ENCODE results near the gene ORM2.

Gene ORM2

DNA sequence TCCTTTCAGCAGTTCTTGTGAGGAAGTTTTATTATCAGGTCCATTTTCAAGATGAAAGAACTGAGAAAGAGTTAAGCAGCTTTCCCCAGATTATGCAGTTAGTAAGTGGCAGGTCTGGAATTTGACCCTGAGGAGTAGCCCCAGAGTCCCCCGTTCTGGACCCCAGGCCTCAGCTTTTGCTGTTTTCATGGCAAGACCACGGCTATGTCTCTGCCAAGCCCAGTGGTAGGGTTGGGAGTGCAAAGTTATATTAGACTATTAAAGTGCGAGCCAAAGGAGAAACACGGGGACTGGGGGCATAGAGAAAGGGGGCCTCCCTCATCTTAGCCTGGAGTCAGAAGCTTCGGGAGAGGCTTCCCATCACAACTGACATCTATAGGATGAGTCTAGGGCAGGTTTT, 26.1 kb upstream of the ORM2 start:
- no peak overlapping the region for H3K4me3 ChIP-seq (ENCODE audit: low read depth, low read length)
- TF ChIP-seq, protein P1, sequence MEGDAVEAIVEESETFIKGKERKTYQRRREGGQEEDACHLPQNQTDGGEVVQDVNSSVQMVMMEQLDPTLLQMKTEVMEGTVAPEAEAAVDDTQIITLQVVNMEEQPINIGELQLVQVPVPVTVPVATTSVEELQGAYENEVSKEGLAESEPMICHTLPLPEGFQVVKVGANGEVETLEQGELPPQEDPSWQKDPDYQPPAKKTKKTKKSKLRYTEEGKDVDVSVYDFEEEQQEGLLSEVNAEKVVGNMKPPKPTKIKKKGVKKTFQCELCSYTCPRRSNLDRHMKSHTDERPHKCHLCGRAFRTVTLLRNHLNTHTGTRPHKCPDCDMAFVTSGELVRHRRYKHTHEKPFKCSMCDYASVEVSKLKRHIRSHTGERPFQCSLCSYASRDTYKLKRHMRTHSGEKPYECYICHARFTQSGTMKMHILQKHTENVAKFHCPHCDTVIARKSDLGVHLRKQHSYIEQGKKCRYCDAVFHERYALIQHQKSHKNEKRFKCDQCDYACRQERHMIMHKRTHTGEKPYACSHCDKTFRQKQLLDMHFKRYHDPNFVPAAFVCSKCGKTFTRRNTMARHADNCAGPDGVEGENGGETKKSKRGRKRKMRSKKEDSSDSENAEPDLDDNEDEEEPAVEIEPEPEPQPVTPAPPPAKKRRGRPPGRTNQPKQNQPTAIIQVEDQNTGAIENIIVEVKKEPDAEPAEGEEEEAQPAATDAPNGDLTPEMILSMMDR (IDR thresholded peaks at IDR 0.05; ENCODE audit: borderline replicate concordance, insufficient read depth, low read depth, low read length): no peak

DNA sequence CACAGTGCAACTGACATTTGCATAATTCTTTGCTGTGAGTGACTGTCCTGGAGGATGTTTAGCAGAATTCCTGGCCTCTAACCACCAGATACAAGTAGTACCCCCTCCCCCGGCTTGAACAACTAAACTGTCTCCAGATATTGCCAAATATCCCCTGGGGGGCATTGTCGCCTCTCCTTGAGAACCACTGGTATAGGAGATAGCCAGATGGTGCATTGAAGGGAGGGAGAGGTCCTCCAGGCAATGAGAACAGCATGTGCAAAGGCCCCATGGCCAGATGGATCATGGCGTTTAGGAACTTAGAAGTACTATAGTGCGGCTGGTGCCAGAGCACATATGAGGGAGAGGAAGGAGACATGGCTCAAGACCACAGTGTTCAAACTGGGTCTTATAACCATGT, 25.7 kb upstream of the ORM2 start:
- H3K4me3 ChIP-seq (ENCODE audit: low read depth, low read length): no peak overlapping the region
- TF ChIP-seq, protein P1 (IDR thresholded peaks at IDR 0.05; ENCODE audit: borderline replicate concordance, insufficient read depth, low read depth, low read length): no peak

- H3K4me3 ChIP-seq (ENCODE audit: low read depth, low read length): no peak overlapping the region
- TF ChIP-seq, protein P1 (IDR thresholded peaks at IDR 0.05; ENCODE audit: borderline replicate concordance, insufficient read depth, low read depth, low read length): no peak
Measured at GRCh38 chr9:114304416-114305188, 25.1 kb upstream of the ORM2 start.

DNA sequence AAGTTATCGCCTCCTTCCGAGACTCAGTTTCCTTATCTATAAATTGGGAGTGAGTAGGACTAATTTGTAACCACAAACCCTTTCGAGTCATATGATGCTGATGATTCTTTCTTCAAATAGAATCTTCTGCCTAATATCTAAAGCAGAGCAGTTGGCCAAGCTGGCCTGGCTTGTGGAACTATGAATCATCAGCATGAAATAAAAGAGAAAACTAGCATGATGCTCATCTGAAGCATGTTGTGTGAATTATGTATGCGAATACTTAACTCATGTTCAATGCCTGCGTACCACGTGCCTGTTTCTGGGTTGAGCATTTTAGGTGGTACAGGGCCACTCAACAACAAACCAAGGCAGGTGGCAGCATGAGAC, 21.8 kb upstream of the ORM2 start:
- TF ChIP-seq, protein P1 (IDR thresholded peaks at IDR 0.05; ENCODE audit: borderline replicate concordance, insufficient read depth, low read depth, low read length): no peak

GRCh38 chr9:114308361-114308950, 21.2 kb upstream of the ORM2 start:
- TF ChIP-seq, protein P1 (IDR thresholded peaks at IDR 0.05; ENCODE audit: borderline replicate concordance, insufficient read depth, low read depth, low read length): no peak
- no peak overlapping the region for H3K4me3 ChIP-seq (ENCODE audit: low read depth, low read length)

More for the DNA sequence above, 21.8 kb upstream of the ORM2 start:
- no peak overlapping the region for H3K4me3 ChIP-seq (ENCODE audit: low read depth, low read length)

- TF ChIP-seq, protein P1 (IDR thresholded peaks at IDR 0.05; ENCODE audit: borderline replicate concordance, insufficient read depth, low read depth, low read length): no peak
- H3K4me3 ChIP-seq (ENCODE audit: low read depth, low read length): no peak overlapping the region
Measured at GRCh38 chr9:114309096-114309495, 20.6 kb upstream of the ORM2 start.
